ENCODE measurements around the gene BABAM1. TPM values are rescaled to one million over a fixed set of nuclear protein-coding genes. Genes with fewer than 3 reads are reported as not detected.
"Not testable (repeated sequence)": the region's sequence is repeated elsewhere in the genome, so short reads cannot be mapped to it uniquely, and the experiment has no call there.

Gene BABAM1
- total RNA-seq, 2 experiments from 2014 or later, result 56.2 to 63.5 TPM

GRCh38 chr19:17292301-17293074 lies 25.2 kb downstream of the BABAM1 start:
- ChIA-PET POLR2A (interaction anchor here (0.5 to 3.2 kb wide), 11 partner anchors 11 to 167 kb away, joined by 3 to 18 read pairs (median 3); partner anchors contain the start of genes ABHD8, DDA1, MRPL34 and MVB12A), CTCF (interaction anchor here (0.7 to 1.8 kb wide), 17 partner anchors 10 to 204 kb away, joined by 3 to 27 read pairs (median 5); partner anchors contain the start of genes ABHD8, ANKLE1, ANO8 and BABAM1)
- H3K27me3 ChIP-seq (ENCODE audit: control insufficient read depth in 1 of 2, insufficient read depth in 2 of 2, low read length in 2 of 2), result no peaks in the 10 kb centered on the region
- peak overlapping the region; percentile 83 for H3K4me3 ChIP-seq (ENCODE audit: low read length)
- TF ChIP-seq CTCF (IDR thresholded peaks at IDR 0.05), result peak; percentile 84
- peaks cover 0 to 5% of the 10 kb centered on the region in 2 experiments for H3K9me3 ChIP-seq (ENCODE audit: control insufficient read depth in 1 of 2, insufficient read depth in 1 of 2, low read length in 2 of 2)
- intact Hi-C loops (cut with DNase I, micrococcal nuclease), result loop anchor here (1.0 to 5.0 kb wide), 8 partner anchors 11 to 175 kb away; partner anchors contain the start of genes ABHD8 (in 1 of the 2), ANO8 (in 1 of the 2), GTPBP3 (in 1 of the 2) and MRPL34 (in 1 of the 2)
- H3K36me3 Mint-ChIP-seq (ENCODE audit: low read depth), result no peaks in the 10 kb centered on the region
- peak; percentile 98 for ATAC-seq (ENCODE audit: poor library complexity)
- DNase-seq, result peak; percentile 58 to 91 (median 71)
- H3K4me3 Mint-ChIP-seq, result peak overlapping the region; percentile 92
- no peaks in the 10 kb centered on the region for H3K9me3 Mint-ChIP-seq
- peaks cover 18% of the 10 kb centered on the region for H3K4me1 ChIP-seq (ENCODE audit: insufficient read depth, low read length)
- peaks cover 4% of the 10 kb centered on the region for H3K27me3 Mint-ChIP-seq
- H3K27ac Mint-ChIP-seq, result peak overlapping the region; percentile 19
- H3K4me1 Mint-ChIP-seq (ENCODE audit: low read depth), result peaks cover 9% of the 10 kb centered on the region
- H3K36me3 ChIP-seq (ENCODE audit: insufficient read depth, low read length), result no peaks in the 10 kb centered on the region
- no peak overlapping the region for H3K27ac ChIP-seq (ENCODE audit: low read depth in 1 of 2, low read length in 2 of 2)

- Mint-ChIP-seq H3K4me3 (no peak overlapping the region), H3K4me1 (ENCODE audit: low read depth) (peaks cover 9% of the 10 kb centered on the region), H3K27ac (no peak overlapping the region), H3K36me3 (ENCODE audit: low read depth) (no peaks in the 10 kb centered on the region), H3K27me3 (no peaks in the 10 kb centered on the region), H3K9me3 (no peaks in the 10 kb centered on the region)
- Histone ChIP-seq H3K4me3 (ENCODE audit: low read length) (no peak overlapping the region), H3K4me1 (ENCODE audit: insufficient read depth, low read length) (peaks cover 18% of the 10 kb centered on the region), H3K9me3 (ENCODE audit: control insufficient read depth in 1 of 2, insufficient read depth in 1 of 2, low read length in 2 of 2) (peaks cover 0 to 9% of the 10 kb centered on the region in 2 experiments), H3K27ac (ENCODE audit: low read depth in 1 of 2, low read length in 2 of 2) (no peak overlapping the region), H3K27me3 (ENCODE audit: control insufficient read depth in 1 of 2, insufficient read depth in 2 of 2, low read length in 2 of 2) (no peaks in the 10 kb centered on the region), H3K36me3 (ENCODE audit: insufficient read depth, low read length) (no peaks in the 10 kb centered on the region)
- ChIA-PET POLR2A (interaction anchor here (1.6 to 3.2 kb wide), 3 partner anchors 12 to 40 kb away, joined by 10 to 18 read pairs (median 11); partner anchors contain the start of genes DDA1 and MRPL34), CTCF (interaction anchor here (0.8 to 1.8 kb wide), 10 partner anchors 10 to 114 kb away, joined by 3 to 17 read pairs (median 5); partner anchors contain the start of genes ABHD8, ANKLE1, ANO8 and BABAM1)
- no peak for TF ChIP-seq CTCF (IDR thresholded peaks at IDR 0.05)
- DNase-seq (no peak), ATAC-seq (ENCODE audit: poor library complexity) (no peak)
- intact Hi-C loops (cut with DNase I, micrococcal nuclease), result loop anchor here (1.0 to 5.0 kb wide), 5 partner anchors 12 to 174 kb away; partner anchors contain the start of genes ANO8 (in 1 of the 2), GTPBP3 (in 1 of the 2) and MRPL34 (in 1 of the 2)
Observed at GRCh38 chr19:17293605-17294004, 26.4 kb downstream of the BABAM1 start.

- Mint-ChIP-seq H3K27me3 (no peaks in the 10 kb centered on the region), H3K27ac (no peak overlapping the region), H3K4me3 (no peak overlapping the region), H3K4me1 (ENCODE audit: low read depth) (peaks cover 9% of the 10 kb centered on the region), H3K36me3 (ENCODE audit: low read depth) (no peaks in the 10 kb centered on the region), H3K9me3 (no peaks in the 10 kb centered on the region)
- Histone ChIP-seq H3K4me3 (ENCODE audit: low read length) (no peak overlapping the region), H3K36me3 (ENCODE audit: insufficient read depth, low read length) (no peaks in the 10 kb centered on the region), H3K27ac (ENCODE audit: low read depth in 1 of 2, low read length in 2 of 2) (no peak overlapping the region), H3K9me3 (ENCODE audit: control insufficient read depth in 1 of 2, insufficient read depth in 1 of 2, low read length in 2 of 2) (peaks cover 0 to 9% of the 10 kb centered on the region in 2 experiments), H3K27me3 (ENCODE audit: control insufficient read depth in 1 of 2, insufficient read depth in 2 of 2, low read length in 2 of 2) (no peaks in the 10 kb centered on the region), H3K4me1 (ENCODE audit: insufficient read depth, low read length) (peaks cover 18% of the 10 kb centered on the region)
- TF ChIP-seq CTCF (IDR thresholded peaks at IDR 0.05), result no peak
- peak in 12 of 14 experiments; percentile 22 to 76 (median 40) for DNase-seq
- ChIA-PET CTCF (interaction anchor here (1.1 to 1.9 kb wide), 2 partner anchors 11 to 92 kb away, joined by 4 to 6 read pairs; partner anchors contain the start of gene MRPL34), POLR2A (no interaction called here)
- intact Hi-C loops (cut with DNase I, micrococcal nuclease), result loop anchor here (5.0 kb wide), 2 partner anchors 43 to 173 kb away; partner anchors contain the start of gene GTPBP3 (in 1 of the 2)
- no peak for ATAC-seq (ENCODE audit: poor library complexity)
Observed at GRCh38 chr19:17294051-17294891, 27.0 kb downstream of the BABAM1 start.

GRCh38 chr19:17295551-17295950 lies 28.3 kb downstream of the BABAM1 start:
- H3K4me3 ChIP-seq (ENCODE audit: low read length); H3K4me1 Mint-ChIP-seq (ENCODE audit: low read depth); H3K4me3 Mint-ChIP-seq; ATAC-seq (ENCODE audit: poor library complexity); H3K36me3 ChIP-seq (ENCODE audit: insufficient read depth, low read length); H3K36me3 Mint-ChIP-seq (ENCODE audit: low read depth); H3K9me3 ChIP-seq (ENCODE audit: control insufficient read depth in 1 of 2, insufficient read depth in 1 of 2, low read length in 2 of 2); H3K27me3 Mint-ChIP-seq; intact Hi-C loops (cut with DNase I, micrococcal nuclease); H3K27ac ChIP-seq (ENCODE audit: low read depth in 1 of 2, low read length in 2 of 2); DNase-seq; H3K27me3 ChIP-seq (ENCODE audit: control insufficient read depth in 1 of 2, insufficient read depth in 2 of 2, low read length in 2 of 2); H3K9me3 Mint-ChIP-seq; H3K27ac Mint-ChIP-seq: not testable (repeated sequence)
- ChIA-PET CTCF (interaction anchor here (1.9 kb wide), 1 partner anchor 10 kb away, joined by 6 read pairs; the partner anchor contains the start of gene MRPL34), POLR2A (interaction anchor here (0.7 kb wide), 1 partner anchor 80 kb away, joined by 3 read pairs; the partner anchor contains the start of gene USE1)
- H3K4me1 ChIP-seq (ENCODE audit: insufficient read depth, low read length), result peaks cover 15% of the 10 kb centered on the region

Measured in CD4-positive, alpha-beta T cell (primary cell).